Measurements from ENCODE around the gene UBA5. TPM values are rescaled to one million over a fixed set of nuclear protein-coding genes. Genes with fewer than 3 reads are reported as not detected.

Gene UBA5
- total RNA-seq, 1 donor from 2014 or later, result 26.5 TPM

GRCh38 chr3:132628157-132628556 is 32.0 kb upstream of the UBA5 start:
- Histone ChIP-seq H3K27ac (no peak overlapping the region), H3K9me3 (no peaks in the 10 kb centered on the region), H3K27me3 (no peaks in the 10 kb centered on the region), H3K36me3 (peaks cover 0 to 10% of the 10 kb centered on the region in 2 donors), H3K4me3 (no peak overlapping the region), H3K4me1 (no peaks in the 10 kb centered on the region)
- DNase-seq (ENCODE audit: extremely low spot score in 2 of 2), result no peak
- intact Hi-C loops (cut with DNase I), result no loop called here
- no peak for TF ChIP-seq POLR2AphosphoS5 (IDR thresholded peaks at IDR 0.05; ENCODE audit: insufficient read depth in 1 of 2, low read depth in 1 of 2)
- no peak for TF ChIP-seq POLR2A (IDR thresholded peaks at IDR 0.05)
- TF ChIP-seq, protein P1, sequence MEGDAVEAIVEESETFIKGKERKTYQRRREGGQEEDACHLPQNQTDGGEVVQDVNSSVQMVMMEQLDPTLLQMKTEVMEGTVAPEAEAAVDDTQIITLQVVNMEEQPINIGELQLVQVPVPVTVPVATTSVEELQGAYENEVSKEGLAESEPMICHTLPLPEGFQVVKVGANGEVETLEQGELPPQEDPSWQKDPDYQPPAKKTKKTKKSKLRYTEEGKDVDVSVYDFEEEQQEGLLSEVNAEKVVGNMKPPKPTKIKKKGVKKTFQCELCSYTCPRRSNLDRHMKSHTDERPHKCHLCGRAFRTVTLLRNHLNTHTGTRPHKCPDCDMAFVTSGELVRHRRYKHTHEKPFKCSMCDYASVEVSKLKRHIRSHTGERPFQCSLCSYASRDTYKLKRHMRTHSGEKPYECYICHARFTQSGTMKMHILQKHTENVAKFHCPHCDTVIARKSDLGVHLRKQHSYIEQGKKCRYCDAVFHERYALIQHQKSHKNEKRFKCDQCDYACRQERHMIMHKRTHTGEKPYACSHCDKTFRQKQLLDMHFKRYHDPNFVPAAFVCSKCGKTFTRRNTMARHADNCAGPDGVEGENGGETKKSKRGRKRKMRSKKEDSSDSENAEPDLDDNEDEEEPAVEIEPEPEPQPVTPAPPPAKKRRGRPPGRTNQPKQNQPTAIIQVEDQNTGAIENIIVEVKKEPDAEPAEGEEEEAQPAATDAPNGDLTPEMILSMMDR (IDR thresholded peaks at IDR 0.05), result no peak

DNA sequence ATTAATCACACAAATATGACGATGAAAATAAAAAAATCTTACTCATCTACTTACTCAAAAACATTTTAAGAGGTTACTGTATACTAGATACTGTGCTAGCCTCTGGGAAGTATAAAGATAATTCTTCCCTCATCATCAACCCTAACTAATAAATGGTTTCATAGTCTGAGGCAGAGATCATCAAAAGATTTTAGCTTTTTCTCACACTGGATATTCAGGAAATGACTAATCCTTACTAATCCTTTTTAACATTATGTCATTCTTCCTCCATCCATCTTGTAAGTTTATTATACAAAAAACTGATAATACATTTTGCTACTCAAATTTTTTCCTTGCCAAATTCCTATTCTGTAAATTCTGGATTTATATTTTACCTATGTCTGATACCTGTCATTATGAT is 30.2 kb upstream of the UBA5 start:
- Histone ChIP-seq H3K27ac (no peak overlapping the region), H3K4me1 (no peaks in the 10 kb centered on the region), H3K9me3 (no peaks in the 10 kb centered on the region), H3K4me3 (no peak overlapping the region), H3K36me3 (peaks cover 0 to 10% of the 10 kb centered on the region in 2 donors), H3K27me3 (no peaks in the 10 kb centered on the region)
- intact Hi-C loops (cut with DNase I), result no loop called here
- DNase-seq (ENCODE audit: extremely low spot score in 2 of 2), result no peak
- TF ChIP-seq POLR2AphosphoS5 (IDR thresholded peaks at IDR 0.05; ENCODE audit: insufficient read depth in 1 of 2, low read depth in 1 of 2) (no peak), POLR2A (IDR thresholded peaks at IDR 0.05) (no peak)
- TF ChIP-seq, protein P1 (IDR thresholded peaks at IDR 0.05), result no peak

GRCh38 chr3:132630612-132631011 is 29.5 kb upstream of the UBA5 start:
- intact Hi-C loops (cut with DNase I), result no loop called here
- DNase-seq (ENCODE audit: extremely low spot score in 2 of 2), result no peak
- Histone ChIP-seq H3K36me3 (peaks cover 0 to 10% of the 10 kb centered on the region in 2 donors), H3K4me1 (no peaks in the 10 kb centered on the region), H3K27me3 (no peaks in the 10 kb centered on the region), H3K27ac (no peak overlapping the region), H3K4me3 (no peak overlapping the region), H3K9me3 (no peaks in the 10 kb centered on the region)
- no peak for TF ChIP-seq POLR2A (IDR thresholded peaks at IDR 0.05)
- TF ChIP-seq, protein P1 (IDR thresholded peaks at IDR 0.05), result no peak

DNA sequence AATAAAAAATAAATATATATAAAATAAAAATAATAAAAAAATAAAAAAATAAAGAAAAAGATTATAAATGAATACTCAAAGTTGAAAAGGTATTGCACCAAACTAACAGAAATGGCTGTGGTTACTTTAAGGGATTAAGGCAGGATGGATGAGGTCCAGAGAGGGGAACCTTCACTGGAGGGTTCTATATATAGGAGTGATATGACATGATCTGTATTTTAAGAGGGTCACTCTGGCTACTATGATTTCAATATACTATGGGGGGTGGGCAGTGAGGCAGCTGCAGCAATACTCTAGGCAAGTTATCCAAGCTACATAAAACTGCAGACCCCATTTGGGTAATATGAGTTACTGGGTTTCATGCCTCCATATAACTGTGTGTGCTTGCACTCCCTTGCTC is 25.1 kb upstream of the UBA5 start:
- Histone ChIP-seq H3K36me3 (peaks cover 0 to 17% of the 10 kb centered on the region in 2 donors), H3K4me1 (peaks cover 5% of the 10 kb centered on the region), H3K4me3 (no peak overlapping the region), H3K27me3 (no peaks in the 10 kb centered on the region), H3K27ac (no peak overlapping the region), H3K9me3 (no peaks in the 10 kb centered on the region)
- TF ChIP-seq, protein P1 (IDR thresholded peaks at IDR 0.05), result no peak
- TF ChIP-seq POLR2AphosphoS5 (IDR thresholded peaks at IDR 0.05; ENCODE audit: insufficient read depth in 1 of 2, low read depth in 1 of 2), result no peak
- no peak for TF ChIP-seq POLR2A (IDR thresholded peaks at IDR 0.05)
- no peak for DNase-seq (ENCODE audit: extremely low spot score in 2 of 2)
- intact Hi-C loops (cut with DNase I), result no loop called here

DNA sequence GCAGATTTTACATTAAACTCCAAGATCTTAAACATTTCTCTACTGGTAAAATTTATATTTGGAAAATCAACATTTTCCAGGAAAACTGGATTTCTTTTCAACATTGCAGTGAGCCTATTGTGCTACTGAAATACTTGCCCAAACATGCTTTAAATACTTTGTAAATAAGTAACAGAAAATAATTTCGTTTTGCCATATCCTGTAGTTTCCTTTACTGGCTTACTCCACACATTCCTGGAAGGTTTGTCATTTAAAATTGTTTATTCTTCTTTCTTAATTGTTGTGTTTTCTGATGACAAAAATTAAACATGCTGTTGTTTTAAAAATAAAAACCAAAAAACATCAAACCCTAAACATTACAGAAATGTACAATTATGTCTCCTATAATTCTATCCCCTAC is 22.5 kb upstream of the UBA5 start:
- Histone ChIP-seq H3K27ac (no peak overlapping the region), H3K9me3 (no peaks in the 10 kb centered on the region), H3K36me3 (peaks cover 0 to 17% of the 10 kb centered on the region in 2 donors), H3K4me3 (no peak overlapping the region), H3K27me3 (no peaks in the 10 kb centered on the region), H3K4me1 (peaks cover 5% of the 10 kb centered on the region)
- no peak for DNase-seq (ENCODE audit: extremely low spot score in 2 of 2)
- intact Hi-C loops (cut with DNase I), result no loop called here
- TF ChIP-seq, protein P1 (IDR thresholded peaks at IDR 0.05), result no peak
- TF ChIP-seq POLR2AphosphoS5 (IDR thresholded peaks at IDR 0.05; ENCODE audit: insufficient read depth in 1 of 2, low read depth in 1 of 2) (no peak), POLR2A (IDR thresholded peaks at IDR 0.05) (no peak)
